GM12878 (cell line): ENCODE measurements around the gene UBAP2. TPM values are rescaled to one million over a fixed set of nuclear protein-coding genes. Genes with fewer than 3 reads are reported as not detected.

Experiments used
- ATAC-seq: fragments of 200-7000 bp; cut with Tn5 transposase; 3 replicates; pipeline ENCODE4 v1.9.1; 2020; ENCODE audit warnings: mild to moderate bottlenecking, moderate library complexity
- BruUV-seq: library from RNA; stranded (reverse); fragments of 400-500 nt; replicated peaks from 2 replicates; lab custom pipeline; 2021; lab: Mats Ljungman, UMichigan
- CTCF ChIA-PET: fragments of 300-600 bp; sonication (Branson Sonifier 250); formaldehyde crosslinking; extraction: SDS; loops from one replicate; lab custom pipeline; 2021; ENCODE audit warnings: inconsistent platforms; lab: Yijun Ruan, JAX
- POLR2A ChIA-PET: fragments of 350-600 bp; formaldehyde crosslinking; extraction: SDS; loops from one replicate; lab custom pipeline; 2021; ENCODE audit warnings: inconsistent platforms; lab: Charles Lee
- RAD21 ChIA-PET: fragments of 300-600 bp; sonication (Branson Sonifier 250); formaldehyde crosslinking; loops from one replicate; lab custom pipeline; 2023; ENCODE audit warnings: antibody characterized with exemption; ENCODE audit not compliant: unreplicated experiment; lab: Charles Lee
- SMC1A ChIA-PET: fragments of 300-600 bp; sonication (Branson Sonifier 250); formaldehyde crosslinking; loops from one replicate; lab custom pipeline; 2023; ENCODE audit not compliant: unreplicated experiment, uncharacterized antibody; lab: Charles Lee
- DNase-seq: peaks from one replicate; pipeline ENCODE4 v3.0.0-alpha.2; 2011; ENCODE audit warnings: low read depth, low spot score
- FAIRE-seq: peaks from 3 replicates; lab custom pipeline; 2011; peaks lifted over from hg19 to GRCh38; lab: Jason Lieb, UNC
- H2AFZ ChIP-seq: 2 replicates; pipeline ENCODE4 v1.6.0; 2011; ENCODE audit warnings: low read depth, low read length, control low read depth; ENCODE audit not compliant: control insufficient read depth
- H3K27ac ChIP-seq: 2 replicates; pipeline ENCODE4 v1.5.1; 2011; ENCODE audit warnings: control low read depth; ENCODE audit not compliant: control insufficient read depth, insufficient read depth
- H3K27me3 ChIP-seq, 2 experiments: replicated peaks in 1 of 2; 2 replicates each; pipeline versions ENCODE4 v1.6.0 to v1.6.1; 2011; ENCODE audit warnings: low read length in 1 of 2; ENCODE audit not compliant: control insufficient read depth in 2 of 2, insufficient read depth in 2 of 2
- H3K36me3 ChIP-seq, 2 experiments: 2 replicates each; pipeline ENCODE4 v1.5.1; 2011; ENCODE audit warnings: low read length in 1 of 2; ENCODE audit not compliant: control insufficient read depth in 2 of 2, insufficient read depth in 2 of 2
- H3K4me1 ChIP-seq: 2 replicates; pipeline ENCODE4 v1.6.1; 2011; ENCODE audit warnings: mild to moderate bottlenecking, low read length, moderate library complexity, mixed read lengths; ENCODE audit not compliant: control insufficient read depth, insufficient read depth
- H3K4me2 ChIP-seq: 2 replicates; pipeline ENCODE4 v1.6.0; 2011; ENCODE audit warnings: control low read depth; ENCODE audit not compliant: control insufficient read depth, insufficient read depth
- H3K4me3 ChIP-seq: fragments of 200-600 bp; sonication (generic); 2 replicates; pipeline ENCODE4 v1.5.1; 2016
- H3K79me2 ChIP-seq: 2 replicates; pipeline ENCODE4 v1.6.0; 2011; ENCODE audit warnings: low read length; ENCODE audit not compliant: control insufficient read depth, insufficient read depth
- H3K9ac ChIP-seq: 2 replicates; pipeline ENCODE4 v1.8.0; 2011; ENCODE audit warnings: low read length, control low read depth, mixed read lengths; ENCODE audit not compliant: control insufficient read depth, insufficient read depth
- H3K9me3 ChIP-seq: replicated peaks from 3 replicates; pipeline ENCODE4 v1.5.1; 2011; ENCODE audit warnings: mild to moderate bottlenecking, low read length; ENCODE audit not compliant: control insufficient read depth, insufficient read depth
- H4K20me1 ChIP-seq: 2 replicates; pipeline ENCODE4 v1.6.0; 2011; ENCODE audit not compliant: control insufficient read depth, insufficient read depth
- ATF7 ChIP-seq: fragments of 450-650 bp; IDR thresholded peaks from 2 replicates; pipeline ENCODE4 v1.6.1; 2016; ENCODE audit warnings: low read depth, mild to moderate bottlenecking
- EED ChIP-seq: sonication (generic); IDR thresholded peaks from 2 replicates; pipeline ENCODE4 v1.6.1; 2016; ENCODE audit warnings: antibody characterized with exemption, low read depth
- IRF3 ChIP-seq: fragments of 450-650 bp; IDR thresholded peaks from 2 replicates; pipeline ENCODE4 v1.6.1; 2014; ENCODE audit warnings: mild to moderate bottlenecking
- IRF4 ChIP-seq: IDR thresholded peaks from 2 replicates; pipeline ENCODE4 v1.6.1; 2011; ENCODE audit warnings: low read depth, low read length
- MEF2A ChIP-seq: IDR thresholded peaks from 2 replicates; pipeline ENCODE4 v1.6.1; 2011; ENCODE audit warnings: low read depth, mild to moderate bottlenecking, low read length, moderate library complexity; ENCODE audit not compliant: insufficient read depth
- NFXL1 ChIP-seq: fragments of 450-650 bp; IDR thresholded peaks from 2 replicates; pipeline ENCODE4 v1.6.1; 2017; ENCODE audit warnings: antibody characterized with exemption, mild to moderate bottlenecking, borderline replicate concordance
- PAX8 ChIP-seq: fragments of 450-650 bp; IDR thresholded peaks from 2 replicates; pipeline ENCODE4 v1.6.1; 2017; ENCODE audit warnings: mild to moderate bottlenecking, moderate library complexity
- PRDM15 ChIP-seq: fragments of 450-650 bp; formaldehyde crosslinking; IDR thresholded peaks from 2 replicates; pipeline ENCODE4 v1.4.0; 2020; ENCODE audit warnings: mild to moderate bottlenecking, moderate library complexity
- RAD21 ChIP-seq: IDR thresholded peaks from 2 replicates; pipeline ENCODE4 v1.6.1; 2011; ENCODE audit warnings: mild to moderate bottlenecking, low read depth, low read length, moderate library complexity; ENCODE audit not compliant: insufficient read depth
- RB1 ChIP-seq: fragments of 450-650 bp; formaldehyde crosslinking; IDR thresholded peaks from 2 replicates; pipeline ENCODE4 v1.6.1; 2017; ENCODE audit warnings: mild to moderate bottlenecking, borderline replicate concordance
- TAF1 ChIP-seq: IDR thresholded peaks from 2 replicates; pipeline ENCODE4 v1.6.1; 2011; ENCODE audit warnings: mild to moderate bottlenecking, low read depth, low read length, borderline replicate concordance
- USF1 ChIP-seq: IDR thresholded peaks from 2 replicates; pipeline ENCODE4 v1.6.1; 2011; ENCODE audit warnings: borderline replicate concordance, low read depth, mild to moderate bottlenecking, moderate library complexity, mixed read lengths, low read length; ENCODE audit not compliant: insufficient read depth; ENCODE audit errors: extremely low read length
- ZNF384 ChIP-seq: IDR thresholded peaks from 2 replicates; pipeline ENCODE4 v1.6.1; 2012; ENCODE audit warnings: low read depth, mild to moderate bottlenecking, low read length, improper control_type of control experiment, borderline replicate concordance
- WGBS: methylation state at CpG from one replicate; pipeline ENCODE4 v1.1.6; 2016; ENCODE audit warnings: low lambda C conversion rate; ENCODE audit not compliant: insufficient replicate concordance, insufficient coverage; ENCODE audit errors: missing lambda C conversion rate; 5-methylcytosine and 5-hydroxymethylcytosine counted together
- in situ Hi-C: fragments of 300-500 bp; cut with MboI; formaldehyde crosslinking; loops from 9 replicates; pipeline ENCODE4 v1.14.3; 2018; ENCODE audit warnings: mixed read lengths
- intact Hi-C: fragments of 100-400 bp; cut with micrococcal nuclease; formaldehyde crosslinking; loops from one replicate; pipeline ENCODE4 v1.14.2; 2022; ENCODE audit not compliant: unreplicated experiment
- polyA plus RNA-seq, 11 experiments: library from polyadenylated mRNA; depleted of rRNA in 4 of 11; unstranded in 6 of 11; stranded (reverse) in 5 of 11; fragments of >200 nt; fragmentation: Nextera tagmentation in 4 of 11; fragmentation: Illumina TruSeq in 1 of 11; extraction: Ambion mirVana in 4 of 11; extraction: Trizol in 1 of 11; gene quantifications; 1 replicate in 1 of 11; 2 replicates in 10 of 11; pipeline versions ENCODE4 v1.2.1 to v1.2.3, GENCODE V29; 2011 to 2016; ENCODE audit warnings: inconsistent platforms in 2 of 11, missing spikeins in 2 of 11, low read depth in 1 of 11
- total RNA-seq, 4 experiments: library from RNA; depleted of rRNA in 3 of 4; stranded (reverse); fragments of >200 nt in 3 of 4; fragmentation: Illumina TruSeq in 1 of 4; extraction: Trizol in 1 of 4; gene quantifications; 2 replicates each; pipeline versions ENCODE4 v1.2.1 to v1.2.3, GENCODE V29; 2013 to 2021

The UBAP2 gene
- total and polyA plus RNA-seq, 10 of the 15 experiments (the other 5 are each of a cell fraction or from before 2014, with no cell fraction given), result 8.5 to 48.2 (median 28.1) TPM

DNA sequence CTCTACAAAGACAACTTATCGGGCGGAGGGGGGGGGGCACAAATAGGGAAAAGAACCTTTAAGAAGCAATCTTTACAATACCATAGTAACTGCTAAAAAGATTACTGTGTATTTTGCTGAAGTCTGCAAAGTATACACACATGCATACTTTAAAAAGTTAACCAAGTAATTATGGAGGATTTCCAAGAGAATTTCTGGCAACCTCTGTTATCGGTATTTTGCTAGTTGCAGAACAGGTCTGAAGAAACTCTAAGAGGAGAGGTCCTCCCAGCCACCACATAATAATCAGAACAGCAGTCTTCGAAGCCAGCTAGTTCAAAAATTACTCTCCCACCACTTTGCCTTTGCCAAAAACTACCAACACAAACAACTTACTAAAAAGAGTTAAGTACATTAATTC lies 56.1 kb downstream of the UBAP2 start:
- Histone ChIP-seq H3K27me3 (no peaks in the 10 kb centered on the region), H3K9me3 (no peaks in the 10 kb centered on the region), H3K79me2 (no peaks in the 10 kb centered on the region; the same call in 1 of the 2 replicates)
- no TSS peak for BruUV-seq
- TF ChIP-seq RAD21 (no peak), PRDM15 (CRISPR knock-in tag) (no peak), ZNF384 (no peak), IRF4 (no peak), ATF7 (no peak), TAF1 (no peak), NFXL1 (no peak), EED (no peak), USF1 (no peak), RB1 (no peak), MEF2A (no peak), PAX8 (no peak), IRF3 (no peak)
- TF ChIP-seq, all 136 proteins: peak for 0
- intact Hi-C loops (no loop called here), in situ Hi-C loops (no loop called here)
- H3K36me3 ChIP-seq, result peaks cover 0 to 15% of the 10 kb centered on the region in 2 experiments; a peak in 1 of 4 replicates
- H2AFZ ChIP-seq, result no peak overlapping the region
- ChIA-PET CTCF (no interaction called here), SMC1A (no interaction called here), POLR2A (interaction anchor here (0.7 kb wide), 1 partner anchor 255 kb away, joined by 3 read pairs; no protein-coding TSS in a partner anchor), RAD21 (no interaction called here)
- H3K9ac ChIP-seq, result no peak overlapping the region
- no peak overlapping the region for H3K4me2 ChIP-seq
- FAIRE-seq (no peak), DNase-seq (no peak), ATAC-seq (no peak)
- H3K4me3 ChIP-seq, result no peak overlapping the region
- H4K20me1 ChIP-seq, result no peaks in the 10 kb centered on the region
- peaks cover 13% of the 10 kb centered on the region for H3K4me1 ChIP-seq
- WGBS, result 96% methylated on average over 4 of the region's 4 CpGs
- no peak overlapping the region for H3K27ac ChIP-seq
